Frontal cortex (tissue), 4 donors: ENCODE data around the gene PLEKHG4. TPM values are rescaled to one million over a fixed set of nuclear protein-coding genes. Genes with fewer than 3 reads are reported as not detected.

Experiments used
- DNase-seq, 2 donors: peaks; one replicate each; pipeline ENCODE4 v3.0.0; 2012; ENCODE audit warnings: low spot score in 2 of 2
- FAIRE-seq: peaks from 2 replicates; lab custom pipeline; 2012; peaks lifted over from hg19 to GRCh38; lab: Jason Lieb, UNC
- total RNA-seq: library from RNA; depleted of rRNA; stranded (reverse); fragments of >200 nt; gene quantifications from one replicate; pipeline ENCODE4 v1.2.3, GENCODE V29; 2014
- donor health status: control.
- donor health status: control.
- donor health status: control.

The PLEKHG4 gene
- total RNA-seq, 1 donor from 2014 or later, result 2.9 TPM

GRCh38 chr16:67305216-67306071 is 26.1 kb downstream of the PLEKHG4 start:
- FAIRE-seq (no peak), DNase-seq (no peak)

GRCh38 chr16:67310561-67310960 is 31.2 kb downstream of the PLEKHG4 start:
- FAIRE-seq, result no peak
- no peak for DNase-seq

GRCh38 chr16:67311607-67312488 is 32.5 kb downstream of the PLEKHG4 start:
- FAIRE-seq (no peak), DNase-seq (peak in 1 of 2 donors; percentile 37)

- no peak for DNase-seq
- no peak for FAIRE-seq
Measured at GRCh38 chr16:67312719-67313118, 33.4 kb downstream of the PLEKHG4 start.

GRCh38 chr16:67317853-67318252 is 38.5 kb downstream of the PLEKHG4 start:
- no peak for FAIRE-seq
- DNase-seq, result no peak

GRCh38 chr16:67326115-67326471 is 46.8 kb downstream of the PLEKHG4 start:
- FAIRE-seq (no peak), DNase-seq (no peak)

GRCh38 chr16:67326472-67327309 is 47.4 kb downstream of the PLEKHG4 start, which contains the start of the genes KCTD19 and LRRC36:
TSS of gene KCTD19 (minus strand) at chr16:67326741. CDS start at chr16:67326707, 34 bp downstream.
TSS of gene LRRC36 (plus strand) at chr16:67326815. CDS start at chr16:67326863, 48 bp downstream.
- FAIRE-seq (no peak), DNase-seq (peak; percentile 60 to 68)

GRCh38 chr16:67327743-67328142 is 48.4 kb downstream of the PLEKHG4 start:
- FAIRE-seq, result no peak
- no peak for DNase-seq

GRCh38 chr16:67329901-67330300 is 50.6 kb downstream of the PLEKHG4 start:
- no peak for FAIRE-seq
- no peak for DNase-seq

GRCh38 chr16:67333315-67333714 is 54.0 kb downstream of the PLEKHG4 start:
- FAIRE-seq, result no peak

GRCh38 chr16:67336116-67336515 is 56.8 kb downstream of the PLEKHG4 start:
- DNase-seq, result no peak
- FAIRE-seq, result no peak

More at GRCh38 chr16:67333315-67333714, 54.0 kb downstream of the PLEKHG4 start:
- DNase-seq, result no peak

- no peak for FAIRE-seq
- no peak for DNase-seq
Measured at GRCh38 chr16:67336648-67337047, 57.3 kb downstream of the PLEKHG4 start.

Other genes with a start within 250 kb of the PLEKHG4 start
- gene PHAF1, start 169.6 kb upstream of the PLEKHG4 start, total RNA-seq, result 17.1 TPM
- gene B3GNT9, start 128.5 kb upstream of the PLEKHG4 start, total RNA-seq, result 1.2 TPM
- gene TRADD, start 119.6 kb upstream of the PLEKHG4 start, total RNA-seq, result 0.82 TPM
- gene FBXL8, start 119.6 kb upstream of the PLEKHG4 start, total RNA-seq, result 0.82 TPM
- 3.7 TPM for gene HSF4, start 114.8 kb upstream of the PLEKHG4 start, total RNA-seq
- gene NOL3, start 109.0 kb upstream of the PLEKHG4 start, total RNA-seq, result 3.7 TPM
- gene MATCAP1, start 95.6 kb upstream of the PLEKHG4 start, total RNA-seq, result 52.2 TPM
- 1.2 TPM for gene EXOC3L1, start 89.4 kb upstream of the PLEKHG4 start, total RNA-seq
- gene E2F4, start 87.4 kb upstream of the PLEKHG4 start, total RNA-seq, result 19.6 TPM
- 0.41 TPM for gene ELMO3, start 80.4 kb upstream of the PLEKHG4 start, total RNA-seq
- 21.2 TPM for gene TMEM208, start 52.4 kb upstream of the PLEKHG4 start, total RNA-seq
- gene FHOD1, start 32.1 kb upstream of the PLEKHG4 start, total RNA-seq, result 1.6 TPM
- 0.41 TPM for gene SLC9A5, start 30.6 kb upstream of the PLEKHG4 start, total RNA-seq
- under 0.01 TPM for gene KCTD19, start 47.2 kb downstream of the PLEKHG4 start, total RNA-seq
- 2.4 TPM for gene LRRC36, start 47.3 kb downstream of the PLEKHG4 start, total RNA-seq
- 2.0 TPM for gene TPPP3, start 114.0 kb downstream of the PLEKHG4 start, total RNA-seq
- 1.2 TPM for gene ZDHHC1, start 136.9 kb downstream of the PLEKHG4 start, total RNA-seq
- 0.41 TPM for gene HSD11B2, start 151.6 kb downstream of the PLEKHG4 start, total RNA-seq
- gene ATP6V0D1, start 201.6 kb downstream of the PLEKHG4 start, total RNA-seq, result 78.7 TPM
- not detected for gene AGRP, start 204.0 kb downstream of the PLEKHG4 start, total RNA-seq
- gene RIPOR1, start 249.3 kb downstream of the PLEKHG4 start, total RNA-seq, result 32.6 TPM